SK-N-SH (cell line): ENCODE measurements around the gene CCDC69. TPM values are rescaled to one million over a fixed set of nuclear protein-coding genes. Genes with fewer than 3 reads are reported as not detected.

ENCODE experiments used
- CTCF ChIA-PET: fragments of 300-600, 350-600 bp; formaldehyde crosslinking; extraction: SDS; loops from one replicate; lab custom pipeline; 2021; lab: Yijun Ruan, JAX
- POLR2A ChIA-PET: fragments of 350-600 bp; sonication (Branson Sonifier 250); formaldehyde crosslinking; extraction: SDS; loops from one replicate; lab custom pipeline; 2020; ENCODE audit warnings: antibody characterized with exemption, inconsistent platforms; lab: Yijun Ruan, JAX
- DNase-seq: peaks from one replicate; pipeline ENCODE4 v3.0.0; 2012
- H2AFZ ChIP-seq: fragments of 200-600 bp; sonication (generic); 2 replicates; pipeline ENCODE4 v1.8.1; 2016; ENCODE audit warnings: antibody characterized with exemption, mild to moderate bottlenecking, low read depth
- H3F3A ChIP-seq: fragments of 200-600 bp; sonication (generic); replicated peaks from 2 replicates; pipeline ENCODE3; 2016; ENCODE audit warnings: antibody characterized with exemption, mild to moderate bottlenecking; ENCODE audit not compliant: insufficient read depth
- H3K27ac ChIP-seq, 2 experiments: fragments of 200-500 bp in 1 of 2; fragments of 200-600 bp in 1 of 2; sonication (Bioruptor generic) in 1 of 2; sonication (generic), shearing (Covaris generic) in 1 of 2; 2 replicates each; pipeline versions ENCODE4 v1.5.1 to v1.6.1; 2014 to 2016; ENCODE audit warnings: low read depth in 2 of 2, inconsistent platforms in 1 of 2, low read length in 1 of 2, mild to moderate bottlenecking in 1 of 2, mixed read lengths in 1 of 2
- H3K27me3 ChIP-seq: fragments of 200-600 bp; sonication (generic), shearing (Covaris generic); 2 replicates; pipeline ENCODE4 v1.6.1; 2016; ENCODE audit warnings: mixed run types; ENCODE audit not compliant: insufficient read depth
- H3K36me3 ChIP-seq, 2 experiments: fragments of 200-500 bp in 1 of 2; fragments of 200-600 bp in 1 of 2; sonication (Bioruptor generic) in 1 of 2; sonication (generic) in 1 of 2; replicated peaks in 1 of 2; 2 replicates each; pipeline versions ENCODE3 to v1.5.1; 2014 to 2016; ENCODE audit warnings: low read length in 1 of 2, mild to moderate bottlenecking in 1 of 2; ENCODE audit not compliant: insufficient read depth in 2 of 2, control insufficient read depth in 1 of 2
- H3K4me1 ChIP-seq, 2 experiments: fragments of 200-500 bp in 1 of 2; fragments of 200-600 bp in 1 of 2; sonication (Bioruptor generic) in 1 of 2; sonication (generic), shearing (Covaris generic) in 1 of 2; 2 replicates each; pipeline versions ENCODE4 v1.5.1 to v1.6.1; 2014 to 2016; ENCODE audit warnings: low read depth in 1 of 2, low read length in 1 of 2, mixed run types in 1 of 2; ENCODE audit not compliant: insufficient read depth in 2 of 2, control insufficient read depth in 1 of 2
- H3K4me2 ChIP-seq: fragments of 200-600 bp; sonication (generic), shearing (Covaris generic); 2 replicates; pipeline ENCODE4 v1.6.1; 2017; ENCODE audit warnings: mixed run types
- H3K4me3 ChIP-seq, 2 experiments: fragments of 200-500 bp in 1 of 2; fragments of 200-600 bp in 1 of 2; sonication (Bioruptor generic) in 1 of 2; sonication (generic), shearing (Covaris generic) in 1 of 2; 2 replicates each; pipeline versions ENCODE4 v1.5.1 to v1.8.1; 2014 to 2016; ENCODE audit warnings: low read depth in 2 of 2, inconsistent platforms in 1 of 2, low read length in 1 of 2, mild to moderate bottlenecking in 1 of 2, mixed read lengths in 1 of 2, moderate library complexity in 1 of 2
- H3K79me2 ChIP-seq: fragments of 200-600 bp; sonication (generic); 2 replicates; pipeline ENCODE4 v1.8.1; 2017; ENCODE audit warnings: mild to moderate bottlenecking; ENCODE audit not compliant: insufficient read depth
- H3K9ac ChIP-seq: fragments of 200-600 bp; sonication (generic); 2 replicates; pipeline ENCODE4 v1.6.1; 2017; ENCODE audit warnings: mixed run types
- H3K9me2 ChIP-seq: fragments of 200-600 bp; sonication (generic); 2 replicates; pipeline ENCODE4 v1.6.1; 2017; ENCODE audit warnings: mixed run types
- H3K9me3 ChIP-seq: fragments of 200-600 bp; sonication (generic); 2 replicates; pipeline ENCODE4 v1.6.1; 2017; ENCODE audit warnings: mixed run types, mild to moderate bottlenecking, moderate library complexity
- H4K20me1 ChIP-seq: fragments of 200-600 bp; sonication (generic); 2 replicates; pipeline ENCODE4 v1.6.1; 2017; ENCODE audit warnings: mild to moderate bottlenecking, mixed run types; ENCODE audit not compliant: insufficient read depth
- CHD2 ChIP-seq: fragments of 150-350 bp; IDR thresholded peaks from 2 replicates; pipeline ENCODE4 v1.6.1; 2018; ENCODE audit warnings: low read length; ENCODE audit not compliant: partially characterized antibody
- EZH2phosphoT487 ChIP-seq: fragments of 200-600 bp; sonication (generic); IDR thresholded peaks from 2 replicates; pipeline ENCODE4 v1.6.1; 2017; ENCODE audit warnings: low read depth, mixed run types, mild to moderate bottlenecking, antibody characterized with exemption, moderate library complexity, borderline replicate concordance
- FOSL2 ChIP-seq: IDR thresholded peaks from 2 replicates; pipeline ENCODE4 v1.4.0; 2012; ENCODE audit warnings: low read depth, mild to moderate bottlenecking, moderate library complexity, borderline replicate concordance
- FOXJ3 ChIP-seq: sonication (generic); formaldehyde crosslinking; IDR thresholded peaks from 2 replicates; pipeline ENCODE4 v1.5.1; 2020; ENCODE audit warnings: mild to moderate bottlenecking, missing genetic modification reagents
- FOXM1 ChIP-seq: IDR thresholded peaks from 2 replicates; pipeline ENCODE4 v1.4.0; 2012; ENCODE audit warnings: low read depth, mild to moderate bottlenecking
- GABPA ChIP-seq: IDR thresholded peaks from 2 replicates; pipeline ENCODE4 v1.4.0; 2012; ENCODE audit warnings: low read depth, mild to moderate bottlenecking
- GATA2 ChIP-seq: sonication (generic); formaldehyde crosslinking; IDR thresholded peaks from 2 replicates; pipeline ENCODE4 v1.5.0; 2020; ENCODE audit warnings: mild to moderate bottlenecking, missing genetic modification reagents
- IRF3 ChIP-seq: fragments of 150-350 bp; IDR thresholded peaks from 2 replicates; pipeline ENCODE4 v1.6.1; 2016; ENCODE audit warnings: mild to moderate bottlenecking, low read depth, low read length
- JUND ChIP-seq: IDR thresholded peaks from 2 replicates; pipeline ENCODE4 v1.4.0; 2012
- MAX ChIP-seq: IDR thresholded peaks from 2 replicates; pipeline ENCODE4 v1.4.0; 2012; ENCODE audit warnings: low read depth
- MEF2A ChIP-seq: IDR thresholded peaks from 2 replicates; pipeline ENCODE4 v1.4.0; 2012; ENCODE audit warnings: low read depth, borderline replicate concordance
- MXI1 ChIP-seq: IDR thresholded peaks from 2 replicates; pipeline ENCODE4 v1.6.1; 2012; ENCODE audit warnings: mild to moderate bottlenecking, low read depth, low read length, improper control_type of control experiment
- NRF1 ChIP-seq: IDR thresholded peaks from 2 replicates; pipeline ENCODE4 v1.6.1; 2012; ENCODE audit warnings: low read depth, mild to moderate bottlenecking, low read length
- RAD21 ChIP-seq: IDR thresholded peaks from 2 replicates; pipeline ENCODE4 v1.6.1; 2012; ENCODE audit warnings: mild to moderate bottlenecking, low read length
- RFX5 ChIP-seq: IDR thresholded peaks from 2 replicates; pipeline ENCODE4 v1.6.1; 2012; ENCODE audit warnings: mild to moderate bottlenecking, improper control_type of control experiment, low read length
- SIN3A ChIP-seq: IDR thresholded peaks from 2 replicates; pipeline ENCODE4 v1.6.1; 2012; ENCODE audit warnings: low read depth, mild to moderate bottlenecking, low read length, moderate library complexity, borderline replicate concordance
- USF2 ChIP-seq: fragments of 150-350 bp; IDR thresholded peaks from 2 replicates; pipeline ENCODE4 v1.6.1; 2017; ENCODE audit warnings: antibody characterized with exemption, low read length, low read depth, borderline replicate concordance
- YY1 ChIP-seq: IDR thresholded peaks from 2 replicates; pipeline ENCODE4 v1.4.0; 2012; ENCODE audit warnings: low read depth, mild to moderate bottlenecking
- ZBTB33 ChIP-seq: IDR thresholded peaks from 2 replicates; pipeline ENCODE4 v1.4.0; 2012; ENCODE audit warnings: low read depth, borderline replicate concordance
- polyA plus RNA-seq, 3 experiments: library from polyadenylated mRNA; depleted of rRNA; stranded (reverse); fragments of >200 nt; gene quantifications; 2 replicates each; pipeline ENCODE4 v1.2.3, GENCODE V29; 2012
- TF ChIP-seq, protein P1 (sequence below): IDR thresholded peaks from 2 replicates; pipeline ENCODE4 v1.4.0; 2012; ENCODE audit warnings: low read depth, borderline replicate concordance

Gene CCDC69
- polyA plus RNA-seq, 1 of the 3 experiments (the other 2 are of a cell fraction), result 0.38 TPM

GRCh38 chr5:151223447-151224264 is at the start of gene CCDC69 (continued):
- TF ChIP-seq FOSL2 (no peak), MXI1 (peak; percentile 18; the same call in 1 of the 2 replicates), FOXM1 (no peak), JUND (no peak)
- TF ChIP-seq, protein P1, sequence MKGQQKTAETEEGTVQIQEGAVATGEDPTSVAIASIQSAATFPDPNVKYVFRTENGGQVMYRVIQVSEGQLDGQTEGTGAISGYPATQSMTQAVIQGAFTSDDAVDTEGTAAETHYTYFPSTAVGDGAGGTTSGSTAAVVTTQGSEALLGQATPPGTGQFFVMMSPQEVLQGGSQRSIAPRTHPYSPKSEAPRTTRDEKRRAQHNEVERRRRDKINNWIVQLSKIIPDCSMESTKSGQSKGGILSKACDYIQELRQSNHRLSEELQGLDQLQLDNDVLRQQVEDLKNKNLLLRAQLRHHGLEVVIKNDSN, result peak; percentile 43; the same call in 1 of the 2 replicates
- TF ChIP-seq, all 33 proteins: peak for 6

- Histone ChIP-seq H3K4me1 (no peaks in the 10 kb centered on the region), H3K4me2 (no peak overlapping the region), H3K36me3 (peaks cover 0 to 9% of the 10 kb centered on the region in 2 experiments), H4K20me1 (no peaks in the 10 kb centered on the region), H3K9me2 (no peaks in the 10 kb centered on the region), H3K79me2 (no peaks in the 10 kb centered on the region), H2AFZ (no peak overlapping the region), H3K27ac (no peak overlapping the region), H3K27me3 (no peaks in the 10 kb centered on the region), H3F3A (no peaks in the 10 kb centered on the region), H3K9me3 (no peaks in the 10 kb centered on the region), H3K9ac (no peak overlapping the region), H3K4me3 (no peak overlapping the region)
- ChIA-PET POLR2A (no interaction called here), CTCF (no interaction called here)
- no peak for DNase-seq
- no peak for TF ChIP-seq RAD21
- TF ChIP-seq MXI1, result no peak
- TF ChIP-seq MAX, result no peak
- no peak for TF ChIP-seq RFX5
- no peak for TF ChIP-seq FOSL2
- no peak for TF ChIP-seq ZBTB33
- no peak for TF ChIP-seq SIN3A
- TF ChIP-seq FOXJ3, result no peak
- TF ChIP-seq GATA2 (CRISPR knock-in tag), result no peak
- no peak for TF ChIP-seq CHD2
- no peak for TF ChIP-seq NRF1
- no peak for TF ChIP-seq GABPA
- TF ChIP-seq EZH2phosphoT487, result no peak
- no peak for TF ChIP-seq YY1
- TF ChIP-seq MEF2A, result no peak
- TF ChIP-seq FOXM1, result no peak
- TF ChIP-seq USF2, result no peak
- TF ChIP-seq IRF3, result no peak
Observed at GRCh38 chr5:151271336-151271735, 47.4 kb upstream of the CCDC69 start.
